ENCODE results near the gene TMEM168. TPM values are rescaled to one million over a fixed set of nuclear protein-coding genes. Genes with fewer than 3 reads are reported as not detected.
"Not testable (repeated sequence)": the region's sequence is repeated elsewhere in the genome, so short reads cannot be mapped to it uniquely, and the experiment has no call there.

Gene TMEM168
- total and polyA plus RNA-seq, 2 experiments from 2014 or later: 5.2 to 14.8 TPM

DNA sequence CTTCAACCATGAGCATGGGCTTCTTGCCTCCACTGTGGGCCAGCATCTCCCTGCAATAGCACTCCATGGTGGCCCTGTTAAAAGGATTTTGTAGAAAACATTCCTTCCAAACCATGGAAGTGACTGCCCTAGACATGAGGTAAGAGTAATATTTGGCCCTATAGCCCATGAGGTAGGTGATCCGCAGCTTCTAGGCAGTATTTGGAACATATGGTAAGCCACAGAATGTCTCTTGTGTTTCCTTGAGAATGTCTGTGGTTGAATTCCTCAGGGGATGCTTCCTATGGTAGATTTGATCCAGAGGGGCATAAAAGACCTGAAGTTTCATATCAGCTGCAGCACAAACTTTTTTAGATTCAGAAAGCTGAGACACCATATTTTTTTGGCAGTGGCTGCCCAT is 54.9 kb downstream of the TMEM168 start:
- no peaks in the 10 kb centered on the region for H3K27me3 ChIP-seq (ENCODE audit: insufficient read depth)
- no peak for DNase-seq (ENCODE audit: low spot score)
- H3K27ac Mint-ChIP-seq: no peak overlapping the region
- H3K9me2 ChIP-seq (ENCODE audit: insufficient read depth): 0 out of 2 replicates have a peak, but pooled peaks cover 10% of the 10 kb centered on the region
- no peaks in the 10 kb centered on the region for H3F3A ChIP-seq (replicated peaks; ENCODE audit: low read depth)
- no peaks in the 10 kb centered on the region for H3K27me3 Mint-ChIP-seq (ENCODE audit: insufficient read depth, low read depth, poor library complexity)
- no peak overlapping the region for H3K4me3 Mint-ChIP-seq
- no peak overlapping the region for H2AFZ ChIP-seq
- H4K20me1 ChIP-seq (replicated peaks; ENCODE audit: insufficient read depth): no peaks in the 10 kb centered on the region
- H3K4me1 ChIP-seq (ENCODE audit: insufficient read depth): no peaks in the 10 kb centered on the region
- no peak overlapping the region for H3K4me2 ChIP-seq
- peaks cover 6% of the 10 kb centered on the region; the same call in 1 of the 3 replicates for H3K36me3 Mint-ChIP-seq (ENCODE audit: low read depth)
- H3K4me1 Mint-ChIP-seq: no peaks in the 10 kb centered on the region
- TF ChIP-seq, protein P1, sequence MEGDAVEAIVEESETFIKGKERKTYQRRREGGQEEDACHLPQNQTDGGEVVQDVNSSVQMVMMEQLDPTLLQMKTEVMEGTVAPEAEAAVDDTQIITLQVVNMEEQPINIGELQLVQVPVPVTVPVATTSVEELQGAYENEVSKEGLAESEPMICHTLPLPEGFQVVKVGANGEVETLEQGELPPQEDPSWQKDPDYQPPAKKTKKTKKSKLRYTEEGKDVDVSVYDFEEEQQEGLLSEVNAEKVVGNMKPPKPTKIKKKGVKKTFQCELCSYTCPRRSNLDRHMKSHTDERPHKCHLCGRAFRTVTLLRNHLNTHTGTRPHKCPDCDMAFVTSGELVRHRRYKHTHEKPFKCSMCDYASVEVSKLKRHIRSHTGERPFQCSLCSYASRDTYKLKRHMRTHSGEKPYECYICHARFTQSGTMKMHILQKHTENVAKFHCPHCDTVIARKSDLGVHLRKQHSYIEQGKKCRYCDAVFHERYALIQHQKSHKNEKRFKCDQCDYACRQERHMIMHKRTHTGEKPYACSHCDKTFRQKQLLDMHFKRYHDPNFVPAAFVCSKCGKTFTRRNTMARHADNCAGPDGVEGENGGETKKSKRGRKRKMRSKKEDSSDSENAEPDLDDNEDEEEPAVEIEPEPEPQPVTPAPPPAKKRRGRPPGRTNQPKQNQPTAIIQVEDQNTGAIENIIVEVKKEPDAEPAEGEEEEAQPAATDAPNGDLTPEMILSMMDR (conservative IDR thresholded peaks at IDR 0.05; ENCODE audit: low read depth in 2 of 2): no peak
- no peak for TF ChIP-seq ZNF114 (CRISPR knock-in tag; IDR thresholded peaks at IDR 0.05)
- TF ChIP-seq, protein P2, sequence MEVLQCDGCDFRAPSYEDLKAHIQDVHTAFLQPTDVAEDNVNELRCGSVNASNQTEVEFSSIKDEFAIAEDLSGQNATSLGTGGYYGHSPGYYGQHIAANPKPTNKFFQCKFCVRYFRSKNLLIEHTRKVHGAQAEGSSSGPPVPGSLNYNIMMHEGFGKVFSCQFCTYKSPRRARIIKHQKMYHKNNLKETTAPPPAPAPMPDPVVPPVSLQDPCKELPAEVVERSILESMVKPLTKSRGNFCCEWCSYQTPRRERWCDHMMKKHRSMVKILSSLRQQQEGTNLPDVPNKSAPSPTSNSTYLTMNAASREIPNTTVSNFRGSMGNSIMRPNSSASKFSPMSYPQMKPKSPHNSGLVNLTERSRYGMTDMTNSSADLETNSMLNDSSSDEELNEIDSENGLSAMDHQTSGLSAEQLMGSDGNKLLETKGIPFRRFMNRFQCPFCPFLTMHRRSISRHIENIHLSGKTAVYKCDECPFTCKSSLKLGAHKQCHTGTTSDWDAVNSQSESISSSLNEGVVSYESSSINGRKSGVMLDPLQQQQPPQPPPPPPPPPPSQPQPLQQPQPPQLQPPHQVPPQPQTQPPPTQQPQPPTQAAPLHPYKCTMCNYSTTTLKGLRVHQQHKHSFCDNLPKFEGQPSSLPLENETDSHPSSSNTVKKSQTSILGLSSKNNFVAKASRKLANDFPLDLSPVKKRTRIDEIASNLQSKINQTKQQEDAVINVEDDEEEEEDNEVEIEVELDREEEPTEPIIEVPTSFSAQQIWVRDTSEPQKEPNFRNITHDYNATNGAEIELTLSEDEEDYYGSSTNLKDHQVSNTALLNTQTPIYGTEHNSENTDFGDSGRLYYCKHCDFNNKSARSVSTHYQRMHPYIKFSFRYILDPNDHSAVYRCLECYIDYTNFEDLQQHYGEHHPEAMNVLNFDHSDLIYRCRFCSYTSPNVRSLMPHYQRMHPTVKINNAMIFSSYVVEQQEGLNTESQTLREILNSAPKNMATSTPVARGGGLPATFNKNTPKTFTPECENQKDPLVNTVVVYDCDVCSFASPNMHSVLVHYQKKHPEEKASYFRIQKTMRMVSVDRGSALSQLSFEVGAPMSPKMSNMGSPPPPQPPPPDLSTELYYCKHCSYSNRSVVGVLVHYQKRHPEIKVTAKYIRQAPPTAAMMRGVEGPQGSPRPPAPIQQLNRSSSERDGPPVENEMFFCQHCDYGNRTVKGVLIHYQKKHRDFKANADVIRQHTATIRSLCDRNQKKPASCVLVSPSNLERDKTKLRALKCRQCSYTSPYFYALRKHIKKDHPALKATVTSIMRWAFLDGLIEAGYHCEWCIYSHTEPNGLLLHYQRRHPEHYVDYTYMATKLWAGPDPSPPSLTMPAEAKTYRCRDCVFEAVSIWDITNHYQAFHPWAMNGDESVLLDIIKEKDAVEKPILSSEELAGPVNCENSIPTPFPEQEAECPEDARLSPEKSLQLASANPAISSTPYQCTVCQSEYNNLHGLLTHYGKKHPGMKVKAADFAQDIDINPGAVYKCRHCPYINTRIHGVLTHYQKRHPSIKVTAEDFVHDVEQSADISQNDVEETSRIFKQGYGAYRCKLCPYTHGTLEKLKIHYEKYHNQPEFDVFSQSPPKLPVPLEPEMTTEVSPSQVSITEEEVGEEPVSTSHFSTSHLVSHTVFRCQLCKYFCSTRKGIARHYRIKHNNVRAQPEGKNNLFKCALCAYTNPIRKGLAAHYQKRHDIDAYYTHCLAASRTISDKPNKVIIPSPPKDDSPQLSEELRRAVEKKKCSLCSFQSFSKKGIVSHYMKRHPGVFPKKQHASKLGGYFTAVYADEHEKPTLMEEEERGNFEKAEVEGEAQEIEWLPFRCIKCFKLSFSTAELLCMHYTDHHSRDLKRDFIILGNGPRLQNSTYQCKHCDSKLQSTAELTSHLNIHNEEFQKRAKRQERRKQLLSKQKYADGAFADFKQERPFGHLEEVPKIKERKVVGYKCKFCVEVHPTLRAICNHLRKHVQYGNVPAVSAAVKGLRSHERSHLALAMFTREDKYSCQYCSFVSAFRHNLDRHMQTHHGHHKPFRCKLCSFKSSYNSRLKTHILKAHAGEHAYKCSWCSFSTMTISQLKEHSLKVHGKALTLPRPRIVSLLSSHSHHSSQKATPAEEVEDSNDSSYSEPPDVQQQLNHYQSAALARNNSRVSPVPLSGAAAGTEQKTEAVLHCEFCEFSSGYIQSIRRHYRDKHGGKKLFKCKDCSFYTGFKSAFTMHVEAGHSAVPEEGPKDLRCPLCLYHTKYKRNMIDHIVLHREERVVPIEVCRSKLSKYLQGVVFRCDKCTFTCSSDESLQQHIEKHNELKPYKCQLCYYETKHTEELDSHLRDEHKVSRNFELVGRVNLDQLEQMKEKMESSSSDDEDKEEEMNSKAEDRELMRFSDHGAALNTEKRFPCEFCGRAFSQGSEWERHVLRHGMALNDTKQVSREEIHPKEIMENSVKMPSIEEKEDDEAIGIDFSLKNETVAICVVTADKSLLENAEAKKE (CRISPR knock-in tag; IDR thresholded peaks at IDR 0.05): no peak
- no peak for ATAC-seq
- H3K79me2 ChIP-seq (replicated peaks; ENCODE audit: insufficient read depth): no peaks in the 10 kb centered on the region
- H3K27ac ChIP-seq (ENCODE audit: low read depth): no peak overlapping the region
- H3K9me3 Mint-ChIP-seq: peaks cover 44% of the 10 kb centered on the region
- H3K36me3 ChIP-seq (ENCODE audit: insufficient read depth): no peaks in the 10 kb centered on the region; the same call in 1 of the 2 replicates
- no peak overlapping the region for H3K4me3 ChIP-seq

DNA sequence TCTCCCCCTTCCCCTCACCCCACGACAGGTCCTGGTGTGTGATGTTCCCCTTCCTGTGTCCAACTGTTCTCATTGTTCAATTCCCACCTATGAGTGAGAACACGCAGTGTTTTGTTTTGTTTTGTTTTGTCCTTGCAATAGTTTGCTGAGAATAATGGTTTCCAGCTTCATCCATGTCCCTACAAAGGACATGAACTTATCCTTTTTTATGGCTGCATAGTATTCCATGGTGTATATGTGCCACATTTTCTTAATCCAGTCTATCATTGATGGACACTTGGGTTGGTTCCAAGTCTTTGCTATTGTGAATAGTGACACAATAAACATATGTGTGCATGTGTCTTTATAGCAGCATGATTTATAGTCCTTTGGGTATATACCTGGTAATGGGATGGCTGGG is 58.9 kb downstream of the TMEM168 start:
- not testable (repeated sequence) for H3K4me3 ChIP-seq; H3F3A ChIP-seq (replicated peaks; ENCODE audit: low read depth); H4K20me1 ChIP-seq (replicated peaks; ENCODE audit: insufficient read depth); H3K27ac Mint-ChIP-seq; ATAC-seq; H3K27ac ChIP-seq (ENCODE audit: low read depth); H3K27me3 Mint-ChIP-seq (ENCODE audit: insufficient read depth, low read depth, poor library complexity); H3K4me3 Mint-ChIP-seq; H2AFZ ChIP-seq; H3K4me2 ChIP-seq; H3K36me3 Mint-ChIP-seq (ENCODE audit: low read depth); DNase-seq (ENCODE audit: low spot score); H3K36me3 ChIP-seq (ENCODE audit: insufficient read depth); H3K79me2 ChIP-seq (replicated peaks; ENCODE audit: insufficient read depth); H3K4me1 Mint-ChIP-seq; H3K4me1 ChIP-seq (ENCODE audit: insufficient read depth); H3K27me3 ChIP-seq (ENCODE audit: insufficient read depth)
- peaks cover 13% of the 10 kb centered on the region; the same call in 1 of the 2 replicates for H3K9me2 ChIP-seq (ENCODE audit: insufficient read depth)
- H3K9me3 Mint-ChIP-seq: peaks cover 35% of the 10 kb centered on the region
